B cell (primary cell): ENCODE measurements around the gene TSSK6. TPM values are rescaled to one million over a fixed set of nuclear protein-coding genes. Genes with fewer than 3 reads are reported as not detected.

Experiments used
- ATAC-seq: fragments of 200-7000 bp; cut with Tn5 transposase; one replicate; pipeline ENCODE4 v1.10.0; 2021; ENCODE audit warnings: low read depth, mild to moderate bottlenecking, moderate number of reproducible peaks, moderate library complexity
- CTCF ChIA-PET: fragments of 350-600 bp; sonication (Branson Sonifier 250); formaldehyde crosslinking; loops from one replicate; lab custom pipeline; 2021; ENCODE audit warnings: antibody characterized with exemption, inconsistent platforms; lab: Charles Lee
- POLR2A ChIA-PET: fragments of 350-600 bp; sonication (Branson Sonifier 250); formaldehyde crosslinking; loops from one replicate; lab custom pipeline; 2021; ENCODE audit warnings: antibody characterized with exemption; lab: Charles Lee
- DNase-seq: peaks from one replicate; pipeline ENCODE4 v3.0.0; 2013
- H2AFZ ChIP-seq: 2 replicates; pipeline ENCODE4 v1.6.1; 2012; ENCODE audit warnings: mild to moderate bottlenecking, low read depth, low read length; ENCODE audit not compliant: insufficient read depth, poor library complexity, severe bottlenecking
- H3K27ac ChIP-seq, 2 donors: 1 replicate in 1 of 2; 2 replicates in 1 of 2; pipeline ENCODE4 v1.5.1; 2012 to 2013; ENCODE audit warnings: low read length in 2 of 2, mild to moderate bottlenecking in 2 of 2, moderate library complexity in 1 of 2
- H3K27me3 ChIP-seq, 4 experiments: fragments of 200-600 bp in 1 of 4; sonication (generic) in 1 of 4; replicated peaks in 1 of 4; 1 replicate in 2 of 4; 2 replicates in 2 of 4; pipeline versions ENCODE4 v1.6.1 to v1.7.0; 2013 to 2016; ENCODE audit warnings: low read length in 3 of 4, mild to moderate bottlenecking in 2 of 4, mixed read lengths in 1 of 4, moderate library complexity in 1 of 4; ENCODE audit not compliant: insufficient read depth in 4 of 4, control insufficient read depth in 3 of 4; ENCODE audit errors: control extremely low read depth in 1 of 4
- H3K36me3 ChIP-seq, 2 experiments: replicated peaks in 1 of 2; 1 replicate in 1 of 2; 2 replicates in 1 of 2; pipeline versions ENCODE4 v1.6.1 to v1.7.1; 2013; ENCODE audit warnings: low read length in 1 of 2; ENCODE audit not compliant: insufficient read depth in 2 of 2, control insufficient read depth in 1 of 2; ENCODE audit errors: control extremely low read depth in 1 of 2, extremely low read depth in 1 of 2
- H3K4me1 ChIP-seq, 2 donors: fragments of 200-600 bp in 1 of 2; sonication (generic) in 1 of 2; 1 replicate in 1 of 2; 2 replicates in 1 of 2; pipeline versions ENCODE4 v1.5.1 to v1.6.1; 2013 to 2017; ENCODE audit warnings: low read length in 2 of 2; ENCODE audit not compliant: control insufficient read depth in 2 of 2, insufficient read depth in 2 of 2
- H3K4me2 ChIP-seq: replicated peaks from 2 replicates; pipeline ENCODE3; 2012; ENCODE audit warnings: mild to moderate bottlenecking, low read depth, low read length; ENCODE audit not compliant: poor library complexity, severe bottlenecking
- H3K4me3 ChIP-seq, 5 experiments: fragments of 200-600 bp in 1 of 5; sonication (generic) in 1 of 5; 1 replicate in 3 of 5; 2 replicates in 2 of 5; pipeline versions ENCODE4 v1.5.1 to v1.7.0; 2011 to 2016; ENCODE audit warnings: low read length in 4 of 5, mild to moderate bottlenecking in 4 of 5, low read depth in 2 of 5, control low read depth in 1 of 5, moderate library complexity in 1 of 5; ENCODE audit not compliant: insufficient read depth in 1 of 5; ENCODE audit errors: control extremely low read depth in 1 of 5, extremely low read depth in 1 of 5
- H3K79me2 ChIP-seq: fragments of 200-600 bp; sonication (generic); one replicate; pipeline ENCODE4 v1.6.0; 2016; ENCODE audit warnings: low read length; ENCODE audit not compliant: control insufficient read depth, insufficient read depth
- H3K9ac ChIP-seq: fragments of 200-600 bp; sonication (generic); 2 replicates; pipeline ENCODE4 v1.6.1; 2017; ENCODE audit warnings: mild to moderate bottlenecking, low read length, moderate library complexity
- H3K9me3 ChIP-seq, 3 donors: one replicate each; pipeline versions ENCODE4 v1.6.1 to v1.7.1; 2013; ENCODE audit warnings: low read length in 2 of 3; ENCODE audit not compliant: control insufficient read depth in 2 of 3, insufficient read depth in 1 of 3; ENCODE audit errors: control extremely low read depth in 1 of 3
- H4K20me1 ChIP-seq: 2 replicates; pipeline ENCODE4 v1.6.0; 2012; ENCODE audit warnings: mild to moderate bottlenecking, low read length; ENCODE audit not compliant: insufficient read depth, control insufficient read depth, poor library complexity, severe bottlenecking
- H3K27ac Mint-ChIP-seq: one replicate; pipeline ENCODE4 v1.8.0; 2021; ENCODE audit warnings: mixed read lengths
- H3K27me3 Mint-ChIP-seq: one replicate; pipeline ENCODE4 v1.8.0; 2021; ENCODE audit warnings: mixed read lengths
- H3K4me1 Mint-ChIP-seq: one replicate; pipeline ENCODE4 v1.8.0; 2021; ENCODE audit warnings: mixed read lengths
- H3K4me3 Mint-ChIP-seq: one replicate; pipeline ENCODE4 v1.8.0; 2021; ENCODE audit warnings: mixed read lengths
- H3K9me3 Mint-ChIP-seq: one replicate; pipeline ENCODE4 v1.8.0; 2022; ENCODE audit warnings: mixed read lengths; ENCODE audit not compliant: insufficient read depth
- CTCF ChIP-seq: fragments of 200-600 bp; IDR thresholded peaks from one replicate; pipeline ENCODE4 v1.8.0; 2022; ENCODE audit warnings: antibody characterized with exemption, mild to moderate bottlenecking
- EZH2 ChIP-seq: IDR thresholded peaks from 2 replicates; pipeline ENCODE4 v1.6.1; 2012; ENCODE audit warnings: borderline replicate concordance, low read depth, mild to moderate bottlenecking, moderate library complexity, low read length; ENCODE audit not compliant: insufficient read depth, poor library complexity, severe bottlenecking
- WGBS: methylation state at CpG from one replicate; pipeline ENCODE4 v1.1.5; 2013; ENCODE audit warnings: missing lambda C conversion rate; ENCODE audit not compliant: insufficient coverage; 5-methylcytosine and 5-hydroxymethylcytosine counted together
- intact Hi-C: fragments of 100-400 bp; cut with micrococcal nuclease; formaldehyde crosslinking; loops from one replicate; pipeline ENCODE4 v1.10.0; 2022
- polyA plus RNA-seq: library from polyadenylated mRNA; depleted of rRNA; stranded (reverse); fragments of >200 nt; gene quantifications from 2 replicates; pipeline ENCODE4 v1.2.3, GENCODE V29; 2012
- total RNA-seq, 2 donors: library from RNA; stranded (reverse); fragments of 120-200 nt in 1 of 2; gene quantifications; 1 replicate in 1 of 2; 2 replicates in 1 of 2; pipeline versions ENCODE4 v1.2.3 to v1.2.4, GENCODE V29; 2013 to 2022

The TSSK6 gene
- total and polyA plus RNA-seq, 2 donors (not counting 1 experiment from before 2014, with no cell fraction given): 8.9 to 9.6 TPM

- no peaks in the 10 kb centered on the region for H3K9me3 Mint-ChIP-seq
- no peak for TF ChIP-seq EZH2
- TF ChIP-seq CTCF: no peak
- WGBS: 48% methylated on average over 46 of the region's 46 CpGs
- H3K9ac ChIP-seq: no peak overlapping the region
- H3K4me1 Mint-ChIP-seq: peaks cover 16% of the 10 kb centered on the region
- H3K36me3 ChIP-seq: no peaks in the 10 kb centered on the region
- no peaks in the 10 kb centered on the region for H3K27me3 ChIP-seq
- ChIA-PET CTCF (interaction anchor here (0.8 to 1.8 kb wide), 2 partner anchors 23 to 150 kb away, joined by 3 to 9 read pairs; no protein-coding TSS in a partner anchor), POLR2A (interaction anchor here (0.6 kb wide), 1 partner anchor 8 kb away, joined by 4 read pairs; no protein-coding TSS in a partner anchor)
- no peak overlapping the region for H2AFZ ChIP-seq
- no peak overlapping the region for H3K27ac ChIP-seq
- H3K79me2 ChIP-seq: peaks cover 36% of the 10 kb centered on the region
- H3K4me3 ChIP-seq: peak overlapping the region in 2 of 5 experiments; percentile 15 to 17
- DNase-seq (no peak), ATAC-seq (no peak)
- peak overlapping the region; percentile 85 for H3K4me2 ChIP-seq
- H3K27ac Mint-ChIP-seq: no peak overlapping the region
- H4K20me1 ChIP-seq: peaks cover 3% of the 10 kb centered on the region
- peaks cover 12 to 23% of the 10 kb centered on the region in 2 donors for H3K4me1 ChIP-seq
- H3K27me3 Mint-ChIP-seq: no peaks in the 10 kb centered on the region
- peaks cover 0 to 17% (median 0%) of the 10 kb centered on the region in 3 donors for H3K9me3 ChIP-seq
- intact Hi-C loops: loop anchor here (10.0 kb wide), 1 partner anchor 561 kb away; the partner anchor contains the start of gene ZNF90
- H3K4me3 Mint-ChIP-seq: peak overlapping the region; percentile 71
Observed at GRCh38 chr19:19514215-19514657, 1.1 kb downstream of the TSSK6 start.

GRCh38 chr19:19513682-19514081, 1.7 kb downstream of the TSSK6 start:
- ATAC-seq: no peak
- H3K4me3 Mint-ChIP-seq: peak overlapping the region; percentile 71
- H3K9ac ChIP-seq: no peak overlapping the region
- CTCF ChIA-PET: no interaction called here
- WGBS: 91% methylated on average over 17 of the region's 17 CpGs
- H3K27me3 ChIP-seq: no peaks in the 10 kb centered on the region
- TF ChIP-seq CTCF (no peak), EZH2 (no peak)
- no peak for DNase-seq
- no peak overlapping the region for H2AFZ ChIP-seq
- peaks cover 12 to 23% of the 10 kb centered on the region in 2 donors for H3K4me1 ChIP-seq
- peaks cover 32% of the 10 kb centered on the region for H3K79me2 ChIP-seq
- intact Hi-C loops: loop anchor here (10.0 kb wide), 1 partner anchor 561 kb away; the partner anchor contains the start of gene ZNF90
- no peaks in the 10 kb centered on the region for H3K36me3 ChIP-seq
- no peaks in the 10 kb centered on the region for H3K27me3 Mint-ChIP-seq
- peaks cover 14% of the 10 kb centered on the region for H3K4me1 Mint-ChIP-seq
- no peaks in the 10 kb centered on the region for H3K9me3 Mint-ChIP-seq
- H3K27ac ChIP-seq: no peak overlapping the region
- H3K4me2 ChIP-seq: no peak overlapping the region
- H3K9me3 ChIP-seq: peaks cover 0 to 17% (median 0%) of the 10 kb centered on the region in 3 donors
- no peak overlapping the region for H3K27ac Mint-ChIP-seq
- no peaks in the 10 kb centered on the region for H4K20me1 ChIP-seq
- POLR2A ChIA-PET: no interaction called here
- H3K4me3 ChIP-seq: no peak overlapping the region
